Stimulated activated CD4-positive, alpha-beta T cell treated with anti-CD3 and anti-CD28 coated beads, Interleukin-1b, Interleukin-23, amount 100 ng/mL, for 24 hours (primary cell): ENCODE measurements around the gene NRIP1.
"Not testable (repeated sequence)": the region's sequence is repeated elsewhere in the genome, so short reads cannot be mapped to it uniquely, and the experiment has no call there.

Source experiments
- DNase-seq, 4 experiments: peaks; one replicate each; pipeline ENCODE4 v3.0.0-alpha.2; 2020; ENCODE audit warnings: low read depth in 4 of 4, low spot score in 1 of 4

Gene NRIP1

GRCh38 chr21:15039607-15040299 lies 25.0 kb downstream of the NRIP1 start:
- no peak for DNase-seq

- DNase-seq = no peak
Measured at GRCh38 chr21:15037900-15038293, 26.9 kb downstream of the NRIP1 start.

DNA sequence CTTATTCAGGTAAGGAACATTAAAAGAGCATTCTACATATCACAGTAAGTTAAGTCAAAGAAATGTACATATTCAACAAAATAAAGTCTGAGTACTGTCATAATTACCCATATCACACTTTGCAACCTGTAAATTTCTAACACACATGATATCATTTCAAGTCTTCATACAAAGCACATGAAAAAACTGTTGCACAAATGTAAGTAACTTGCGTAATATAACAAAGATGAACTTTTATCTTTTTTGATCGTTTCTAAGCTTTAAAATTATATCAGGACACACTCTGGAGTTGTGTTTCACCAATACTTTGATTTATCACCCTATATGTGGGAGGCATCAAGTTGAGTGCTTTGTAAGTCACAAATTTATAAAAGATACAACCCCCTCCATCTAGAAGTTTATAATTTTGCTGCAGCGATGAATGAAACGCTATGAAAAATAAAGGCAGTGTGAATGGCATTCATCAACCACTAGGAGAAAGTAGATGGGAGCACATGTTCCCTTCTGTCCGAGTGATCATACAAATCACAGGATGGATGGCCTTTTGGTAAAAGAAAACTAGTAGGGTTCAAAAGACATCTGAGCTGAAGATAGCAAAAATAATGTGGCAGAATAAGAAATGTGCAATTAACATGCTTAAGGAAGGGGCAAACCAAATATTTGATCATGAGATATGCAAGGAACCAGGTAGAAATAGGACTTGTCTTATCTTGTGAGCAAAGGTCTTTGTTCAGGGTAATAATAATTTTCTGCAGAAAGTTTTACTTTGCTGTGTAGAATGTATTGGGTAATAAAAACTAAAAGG lies 27.5 kb downstream of the NRIP1 start:
- DNase-seq = no peak

DNA sequence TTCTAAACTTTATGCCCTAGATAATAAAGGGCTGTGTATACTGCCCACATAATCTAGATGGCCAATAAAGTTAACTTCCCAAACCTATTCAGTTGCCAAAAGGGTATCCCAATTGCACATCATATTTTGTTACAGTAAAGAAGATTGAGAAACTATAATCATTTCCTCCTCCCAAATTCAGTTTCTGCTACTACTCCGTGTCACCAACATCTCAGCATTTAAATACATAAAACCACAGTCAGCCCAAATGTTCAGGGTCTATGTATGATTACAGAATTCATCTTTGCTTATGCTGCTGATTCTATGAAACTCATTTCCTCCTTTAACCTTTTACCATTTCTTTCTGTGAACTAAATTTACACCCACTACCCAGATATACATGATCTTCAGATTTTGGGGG lies 28.6 kb downstream of the NRIP1 start:
- DNase-seq = no peak

DNA sequence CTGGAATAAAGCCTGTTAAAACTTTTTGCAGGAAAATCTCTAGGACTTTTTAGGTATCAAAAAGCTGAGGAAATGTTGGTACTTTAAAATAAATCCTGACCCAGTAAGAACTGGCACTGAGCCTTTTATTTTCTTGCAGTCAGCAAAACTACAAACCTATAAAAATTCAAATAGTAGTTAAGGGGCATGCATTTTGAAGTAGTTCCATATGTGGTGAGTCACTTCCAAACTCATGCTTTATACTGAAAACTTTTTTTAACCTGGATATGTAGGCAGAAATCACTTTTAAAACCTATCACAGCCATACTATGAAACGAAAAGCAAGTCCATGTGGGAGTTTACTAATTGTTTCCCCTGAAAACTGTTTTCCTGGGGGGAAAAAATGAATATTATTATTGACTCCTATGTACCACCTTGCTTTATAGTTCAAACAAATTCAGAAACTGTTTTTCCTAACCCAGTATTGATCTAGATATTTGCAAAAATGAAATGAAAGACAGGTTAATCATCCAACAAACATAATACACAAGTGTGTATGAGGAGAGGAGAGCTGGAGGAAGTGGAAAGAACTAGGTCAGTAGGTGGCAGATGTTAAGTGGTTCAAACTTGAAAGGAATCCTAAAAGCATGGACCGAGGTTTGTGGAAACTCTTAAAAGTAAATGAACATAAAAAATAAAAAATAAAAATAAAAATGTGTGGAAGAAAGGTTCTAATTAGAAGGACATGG lies 30.5 kb downstream of the NRIP1 start:
- DNase-seq = no peak

DNA sequence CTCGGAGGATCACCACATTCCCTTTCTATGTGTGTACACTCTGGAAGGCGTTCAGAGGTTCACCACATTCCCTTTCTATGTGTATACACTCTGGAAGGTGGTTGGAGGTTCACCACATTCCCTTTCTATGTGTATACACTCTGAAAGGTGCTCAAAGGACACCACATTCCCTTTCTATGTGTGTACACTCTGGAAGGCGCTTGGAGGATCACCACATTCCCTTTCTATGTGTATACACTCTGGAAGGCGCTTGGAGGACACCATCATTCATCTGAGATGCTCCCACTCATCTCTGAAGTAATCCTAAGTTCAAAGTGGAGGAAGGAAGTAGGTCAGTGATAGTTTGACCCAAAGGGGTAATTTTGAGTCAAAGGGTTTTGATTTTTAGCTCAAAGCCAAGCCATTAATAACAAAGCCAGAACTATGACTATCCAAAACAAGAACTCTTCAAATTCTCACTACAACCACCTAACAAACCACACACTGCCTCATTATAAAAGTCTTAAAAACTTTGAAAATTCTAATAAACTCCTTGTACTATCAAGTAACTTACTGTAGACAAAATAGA lies 32.9 kb downstream of the NRIP1 start:
- DNase-seq = no peak

DNA sequence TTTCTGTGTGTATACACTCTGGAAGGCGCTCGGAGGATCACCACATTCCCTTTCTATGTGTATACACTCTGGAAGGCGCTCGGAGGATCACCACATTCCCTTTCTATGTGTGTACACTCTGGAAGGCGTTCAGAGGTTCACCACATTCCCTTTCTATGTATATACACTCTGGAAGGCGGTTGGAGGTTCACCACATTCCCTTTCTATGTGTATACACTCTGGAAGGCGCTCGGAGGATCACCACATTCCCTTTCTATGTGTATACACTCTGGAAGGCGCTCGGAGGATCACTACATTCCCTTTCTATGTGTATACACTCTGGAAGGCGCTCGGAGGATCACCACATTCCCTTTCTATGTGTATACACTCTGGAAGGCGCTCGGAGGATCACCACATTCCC lies 33.4 kb downstream of the NRIP1 start:
- not testable (repeated sequence) for DNase-seq

DNA sequence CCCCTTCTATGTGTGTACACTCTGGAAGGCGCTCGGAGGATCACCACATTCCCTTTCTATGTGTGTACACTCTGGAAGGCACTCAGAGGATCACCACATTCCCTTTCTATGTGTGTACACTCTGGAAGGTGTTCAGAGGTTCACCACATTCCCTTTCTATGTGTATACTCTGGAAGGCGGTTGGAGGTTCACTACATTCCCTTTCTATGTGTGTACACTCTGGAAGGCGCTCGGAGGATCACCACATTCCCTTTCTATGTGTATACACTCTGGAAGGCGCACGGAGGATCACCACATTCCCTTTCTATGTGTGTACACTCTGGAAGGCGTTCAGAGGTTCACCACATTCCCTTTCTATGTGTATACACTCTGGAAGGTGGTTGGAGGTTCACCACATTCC lies 33.9 kb downstream of the NRIP1 start:
- DNase-seq = not testable (repeated sequence)

DNA sequence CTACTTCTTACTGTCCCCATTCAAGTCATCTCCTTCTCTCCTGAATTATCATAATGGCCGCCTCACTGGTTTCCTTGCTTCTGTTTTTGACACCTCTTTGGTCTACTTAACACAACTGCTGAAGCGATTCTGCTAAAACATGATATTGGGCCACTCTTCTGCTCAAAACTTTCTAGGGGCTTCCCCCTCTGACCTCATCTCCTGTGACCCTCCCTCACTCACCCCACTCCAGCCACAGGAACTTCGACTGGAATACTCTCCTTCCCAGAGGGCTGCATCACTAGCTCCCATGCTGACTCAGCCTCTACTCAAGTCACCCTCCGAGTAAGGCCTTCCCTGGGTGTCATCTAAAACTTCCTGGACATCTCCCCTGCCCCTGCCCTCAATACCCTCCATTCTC lies 35.7 kb downstream of the NRIP1 start:
- DNase-seq = no peak

GRCh38 chr21:15028186-15028585 lies 36.6 kb downstream of the NRIP1 start:
- no peak for DNase-seq

- DNase-seq = no peak
Measured at GRCh38 chr21:15027056-15027455, 37.7 kb downstream of the NRIP1 start.

GRCh38 chr21:15026370-15026769 lies 38.4 kb downstream of the NRIP1 start:
- no peak for DNase-seq

DNA sequence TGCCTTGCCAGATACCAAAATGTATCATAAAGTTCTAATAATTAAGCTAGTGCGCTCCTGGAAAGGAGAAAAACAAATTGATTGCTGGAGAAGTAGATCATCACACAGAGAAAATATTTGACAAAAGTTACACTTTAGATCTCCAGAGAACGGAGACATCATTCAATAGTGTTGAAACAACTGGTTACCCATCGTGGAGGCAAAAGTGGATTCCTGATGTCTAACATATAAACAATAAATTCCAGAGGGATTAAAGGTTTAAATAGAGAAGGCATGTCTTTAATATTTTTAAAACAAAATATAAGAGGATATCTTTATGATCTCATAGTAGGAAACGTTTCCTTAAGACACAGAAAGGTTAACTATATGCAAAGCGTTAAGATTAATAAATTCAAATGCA lies 41.0 kb downstream of the NRIP1 start:
- no peak for DNase-seq

DNA sequence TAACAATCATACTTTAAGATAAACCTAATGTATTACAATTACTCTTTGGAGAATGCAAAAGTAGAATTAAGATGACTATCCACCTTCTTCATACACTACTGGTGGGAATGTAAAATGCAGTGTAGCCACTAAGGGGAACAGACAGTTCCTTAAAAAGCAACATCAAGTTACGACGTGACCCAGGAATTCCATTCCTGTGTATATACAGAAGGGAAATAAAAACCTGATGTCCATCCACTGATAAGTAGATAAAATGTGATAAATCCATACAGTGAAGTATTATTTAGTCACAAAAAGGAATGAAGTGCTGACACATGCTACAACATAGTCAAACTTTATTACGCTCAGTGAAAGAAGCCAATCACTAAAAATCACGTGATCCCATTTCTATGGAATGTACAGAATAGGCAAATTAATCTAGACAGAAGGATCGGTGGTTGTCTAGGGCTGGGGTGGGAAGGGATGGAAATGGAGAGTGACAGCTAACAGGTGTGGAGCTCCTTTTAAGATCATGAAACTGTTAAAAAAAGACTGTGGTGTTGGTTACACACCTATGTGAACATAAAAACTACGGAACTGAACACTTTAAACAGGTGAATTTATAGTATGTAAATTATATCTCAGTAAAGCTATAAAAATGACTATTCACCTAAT lies 42.1 kb downstream of the NRIP1 start:
- no peak for DNase-seq

DNA sequence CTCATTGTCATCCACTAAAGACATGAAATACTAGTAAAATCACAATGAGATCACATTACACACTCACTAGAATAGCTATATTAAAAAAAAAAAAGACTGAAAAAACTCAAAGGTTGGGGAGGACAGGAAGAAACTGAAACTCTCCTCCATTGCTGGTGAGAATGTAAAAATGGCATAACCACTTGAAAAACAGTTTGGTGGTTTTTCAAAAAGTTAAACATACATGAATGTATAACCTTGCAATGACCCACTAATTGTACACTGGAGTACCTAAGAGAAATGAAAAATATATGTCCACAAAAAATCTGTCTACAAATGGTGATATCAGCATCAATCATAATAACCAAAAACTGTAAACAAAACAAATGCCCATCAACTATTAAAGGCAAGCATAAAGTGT lies 44.0 kb downstream of the NRIP1 start:
- no peak for DNase-seq

GRCh38 chr21:15018382-15018781 lies 46.4 kb downstream of the NRIP1 start:
- DNase-seq = no peak

- DNase-seq = no peak
Measured at GRCh38 chr21:15015622-15016471, 49.0 kb downstream of the NRIP1 start.

DNA sequence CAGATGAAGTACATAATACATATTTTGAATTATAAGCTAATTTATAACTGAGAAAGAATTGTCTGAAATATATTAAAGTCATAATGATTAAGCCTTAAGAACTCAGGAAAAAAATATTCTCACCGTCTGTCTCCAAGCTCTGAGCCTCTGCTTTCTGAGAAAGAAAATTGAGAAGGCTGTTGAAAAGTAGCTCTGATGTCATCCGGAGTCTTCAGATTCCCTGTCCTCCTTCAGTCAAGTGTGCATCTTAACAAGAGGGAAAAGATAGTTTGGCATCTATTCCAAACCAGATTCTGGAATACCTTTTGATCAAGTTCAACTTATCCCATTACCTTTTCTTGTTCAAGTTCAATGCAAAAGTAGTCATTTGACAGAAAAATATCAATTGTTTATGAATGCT lies 50.6 kb downstream of the NRIP1 start:
- DNase-seq = no peak

GRCh38 chr21:15011967-15012366 lies 52.8 kb downstream of the NRIP1 start:
- no peak for DNase-seq

DNA sequence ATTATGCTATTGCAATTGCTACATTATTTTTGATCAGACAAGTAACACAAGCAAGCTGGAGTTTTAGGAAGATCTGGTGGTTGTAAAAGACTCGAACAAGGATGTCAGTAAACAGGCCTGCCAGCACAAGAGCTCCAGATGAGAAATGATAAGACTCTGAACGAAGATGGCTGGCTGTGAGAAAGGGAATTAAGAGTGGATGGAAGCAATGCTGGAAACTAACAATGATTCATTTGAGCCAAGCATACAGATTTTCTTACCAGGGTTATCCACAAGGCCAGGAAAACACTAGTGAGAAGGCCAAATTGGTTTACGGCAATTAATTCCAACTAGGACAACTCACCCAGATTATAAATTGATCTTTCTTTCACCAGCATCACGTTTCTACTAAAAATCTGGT lies 54.2 kb downstream of the NRIP1 start:
- no peak for DNase-seq
